Muscle of arm (tissue), 12 donors: ENCODE data around the gene NUP214. TPM values are rescaled to one million over a fixed set of nuclear protein-coding genes. Genes with fewer than 3 reads are reported as not detected.
"Not testable (repeated sequence)": the region's sequence is repeated elsewhere in the genome, so short reads cannot be mapped to it uniquely, and the experiment has no call there.

Source experiments
- DNase-seq: peaks from one replicate; pipeline ENCODE4 v3.0.0-alpha.2; 2013
- polyA plus RNA-seq, 12 donors: library from polyadenylated mRNA; unstranded; fragments of 120-200 nt; gene quantifications; one replicate each; pipeline ENCODE4 v1.2.1, GENCODE V29; 2013; ENCODE audit not compliant: insufficient read length in 12 of 12

NUP214 gene
- polyA plus RNA-seq, 12 donors: 22.6 to 142 (median 27.5) TPM; not detected in 1

GRCh38 chr9:131095666-131096268, 29.6 kb upstream of the NUP214 start:
- no peak for DNase-seq

GRCh38 chr9:131096269-131097125, 28.9 kb upstream of the NUP214 start, which contains the start of gene AIF1L:
Gene AIF1L, plus strand, starts transcription at chr9:131096531. Its CDS starts 99 bp downstream, at chr9:131096630.
- no peak for DNase-seq

- no peak for DNase-seq
Measured at GRCh38 chr9:131097126-131097947, 28.0 kb upstream of the NUP214 start.

- no peak for DNase-seq
Measured at GRCh38 chr9:131097948-131098278, 27.5 kb upstream of the NUP214 start.

- no peak for DNase-seq
Measured at GRCh38 chr9:131098391-131099101, 26.8 kb upstream of the NUP214 start.

GRCh38 chr9:131099102-131099606, 26.2 kb upstream of the NUP214 start:
- DNase-seq: no peak

- DNase-seq: not testable (repeated sequence)
Measured at GRCh38 chr9:131099845-131100244, 25.5 kb upstream of the NUP214 start.

GRCh38 chr9:131100445-131100844, 24.9 kb upstream of the NUP214 start:
- no peak for DNase-seq

- no peak for DNase-seq
Measured at GRCh38 chr9:131101207-131101964, 24.0 kb upstream of the NUP214 start.

GRCh38 chr9:131103024-131103423, 22.4 kb upstream of the NUP214 start:
- no peak for DNase-seq

GRCh38 chr9:131103535-131103934, 21.9 kb upstream of the NUP214 start:
- DNase-seq: no peak

GRCh38 chr9:131104016-131104740, 21.2 kb upstream of the NUP214 start:
- no peak for DNase-seq

GRCh38 chr9:131105952-131106351, 19.4 kb upstream of the NUP214 start:
- no peak for DNase-seq

GRCh38 chr9:131107760-131108159, 17.6 kb upstream of the NUP214 start:
- no peak for DNase-seq

- DNase-seq: no peak
Measured at GRCh38 chr9:131111186-131111853, 14.1 kb upstream of the NUP214 start.

GRCh38 chr9:131111854-131112311, 13.5 kb upstream of the NUP214 start:
- DNase-seq: no peak

- no peak for DNase-seq
Measured at GRCh38 chr9:131112374-131113154, 12.8 kb upstream of the NUP214 start.

GRCh38 chr9:131113655-131114054, 11.7 kb upstream of the NUP214 start:
- no peak for DNase-seq
